ENCODE results near the gene SLX9.

GRCh38 chr21:44896561-44897286, 43.1 kb upstream of the SLX9 start:
- TF ChIP-seq CTCF (IDR thresholded peaks at IDR 0.05; ENCODE audit: poor library complexity, severe bottlenecking) (no peak), POLR2AphosphoS5 (IDR thresholded peaks at IDR 0.05) (no peak), REST (IDR thresholded peaks at IDR 0.05; ENCODE audit: borderline replicate concordance) (no peak), EP300 (conservative IDR thresholded peaks at IDR 0.05; ENCODE audit: poor library complexity, severe bottlenecking) (no peak), EZH2 (IDR thresholded peaks at IDR 0.05; ENCODE audit: borderline replicate concordance, insufficient read depth, low read length, poor library complexity, severe bottlenecking) (no peak), MXI1 (conservative IDR thresholded peaks at IDR 0.05; ENCODE audit: poor library complexity, severe bottlenecking) (no peak)
